HG02840 (cell line): ENCODE measurements around the gene MICOS13.

Experiments
- ATAC-seq: cut with Tn5 transposase; IDR thresholded peaks from one replicate; pipeline ENCODE4 v1.9.1; 2021; ENCODE audit warnings: mild to moderate bottlenecking, moderate library complexity, moderate number of reproducible peaks; ENCODE audit not compliant: unreplicated experiment, low FRiP score

Gene MICOS13

GRCh38 chr19:5635427-5635826 is 44.9 kb downstream of the MICOS13 start:
- no peak for ATAC-seq

DNA sequence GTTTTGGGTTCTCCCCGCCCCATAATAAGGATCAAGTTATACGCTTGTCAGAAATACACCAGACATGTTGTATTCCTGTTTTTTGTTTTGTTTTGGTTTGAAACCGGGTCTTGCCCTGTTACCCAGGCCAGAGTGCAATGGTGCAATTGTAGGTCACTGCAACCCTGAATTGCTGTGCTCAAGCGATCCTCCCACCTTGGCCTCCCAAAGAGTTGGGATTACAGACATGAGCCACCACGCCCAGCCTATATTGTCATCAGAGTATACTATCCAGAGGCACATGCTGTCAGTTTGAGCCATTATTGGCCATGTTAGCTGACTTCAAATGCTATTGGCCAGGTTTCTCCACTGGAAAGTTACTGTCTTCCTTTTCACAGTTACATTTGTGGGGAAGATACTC is 47.7 kb downstream of the MICOS13 start:
- no peak for ATAC-seq

GRCh38 chr19:5632241-5632612 is 48.1 kb downstream of the MICOS13 start:
- ATAC-seq = no peak

DNA sequence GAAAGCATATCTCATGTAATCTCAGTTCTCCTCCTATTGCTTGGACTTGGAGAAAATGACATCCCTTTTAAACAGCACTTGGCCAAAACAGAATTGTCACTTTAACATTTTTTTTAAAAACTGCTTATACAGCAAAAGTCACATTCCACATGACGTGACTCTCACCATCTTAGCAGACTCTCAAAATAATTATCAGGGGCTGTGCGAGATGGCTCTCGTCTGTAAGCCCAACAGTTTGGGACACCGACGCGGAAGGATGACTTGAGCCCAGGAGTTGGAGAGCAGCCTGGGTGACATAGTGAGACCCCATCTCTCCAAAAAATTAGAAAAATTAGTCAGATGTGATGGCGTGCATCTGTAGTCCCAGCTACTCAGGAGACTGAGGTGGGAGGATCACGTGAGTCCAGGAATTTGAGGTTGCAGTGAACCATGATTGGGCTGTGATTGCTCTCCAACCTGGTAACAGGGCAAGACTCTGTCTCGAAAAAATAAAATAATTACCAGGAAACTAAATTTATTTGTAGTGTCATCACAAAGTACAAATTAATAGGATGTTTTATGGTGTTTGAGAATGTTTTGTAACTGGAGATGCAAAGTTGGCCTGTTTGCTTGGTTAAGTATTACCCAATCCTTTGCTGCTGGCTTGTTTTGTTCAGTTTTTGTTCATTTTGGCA is 48.6 kb downstream of the MICOS13 start:
- no peak for ATAC-seq

GRCh38 chr19:5628919-5629481 is 51.3 kb downstream of the MICOS13 start:
- no peak for ATAC-seq

- no peak for ATAC-seq
These were observed 51.9 kb downstream of the MICOS13 start for GRCh38 chr19:5628461-5628860.
